ENCODE measurements around the gene LCE7A. TPM values are rescaled to one million over a fixed set of nuclear protein-coding genes. Genes with fewer than 3 reads are reported as not detected.

Gene LCE7A
- total RNA-seq, 1 donor from 2014 or later = not detected

- no peak overlapping the region for H3K27ac ChIP-seq
- H3K36me3 ChIP-seq = no peaks in the 10 kb centered on the region
- H3K4me3 ChIP-seq = no peak overlapping the region
- H3K9me3 ChIP-seq = no peaks in the 10 kb centered on the region
- no peaks in the 10 kb centered on the region for H3K4me1 ChIP-seq
- peak; percentile 69 for TF ChIP-seq CTCF (IDR thresholded peaks at IDR 0.05)
- DNase-seq = peak; percentile 53
- ATAC-seq = peak; percentile 81 to 88
- intact Hi-C loops (cut with DNase I) = no loop called here
- H3K27me3 ChIP-seq (ENCODE audit: low read depth) = no peaks in the 10 kb centered on the region
These were observed 10.1 kb downstream of the LCE7A start for GRCh38 chr1:152869808-152870419.

GRCh38 chr1:152870831-152871730 is 11.3 kb downstream of the LCE7A start:
- no peak for DNase-seq
- Histone ChIP-seq H3K36me3 (no peaks in the 10 kb centered on the region), H3K27ac (no peak overlapping the region), H3K4me1 (no peaks in the 10 kb centered on the region), H3K4me3 (no peak overlapping the region), H3K9me3 (no peaks in the 10 kb centered on the region), H3K27me3 (ENCODE audit: low read depth) (no peaks in the 10 kb centered on the region)
- intact Hi-C loops (cut with DNase I) = no loop called here
- no peak for TF ChIP-seq CTCF (IDR thresholded peaks at IDR 0.05)
- ATAC-seq = peak in 1 of 2 donors; percentile 14

GRCh38 chr1:152871731-152872126 is 11.9 kb downstream of the LCE7A start:
- intact Hi-C loops (cut with DNase I) = no loop called here
- ATAC-seq = no peak
- H3K27me3 ChIP-seq (ENCODE audit: low read depth) = no peaks in the 10 kb centered on the region
- no peak overlapping the region for H3K27ac ChIP-seq
- no peak for DNase-seq
- H3K36me3 ChIP-seq = no peaks in the 10 kb centered on the region
- no peaks in the 10 kb centered on the region for H3K4me1 ChIP-seq
- TF ChIP-seq CTCF (IDR thresholded peaks at IDR 0.05) = no peak
- no peak overlapping the region for H3K4me3 ChIP-seq
- H3K9me3 ChIP-seq = no peaks in the 10 kb centered on the region

GRCh38 chr1:152873495-152873894 is 13.7 kb downstream of the LCE7A start:
- DNase-seq = no peak

GRCh38 chr1:152876827-152877226 is 17.0 kb downstream of the LCE7A start:
- no peak overlapping the region for H3K4me3 ChIP-seq
- H3K4me1 ChIP-seq = no peaks in the 10 kb centered on the region
- DNase-seq (no peak), ATAC-seq (no peak)
- no peaks in the 10 kb centered on the region for H3K36me3 ChIP-seq
- no peak overlapping the region for H3K27ac ChIP-seq
- TF ChIP-seq CTCF (IDR thresholded peaks at IDR 0.05) = no peak
- no peaks in the 10 kb centered on the region for H3K27me3 ChIP-seq (ENCODE audit: low read depth)
- intact Hi-C loops (cut with DNase I) = no loop called here
- H3K9me3 ChIP-seq = no peaks in the 10 kb centered on the region

More at GRCh38 chr1:152873495-152873894, 13.7 kb downstream of the LCE7A start:
- intact Hi-C loops (cut with DNase I) = no loop called here
- H3K27ac ChIP-seq = no peak overlapping the region
- TF ChIP-seq CTCF (IDR thresholded peaks at IDR 0.05) = no peak
- H3K27me3 ChIP-seq (ENCODE audit: low read depth) = no peaks in the 10 kb centered on the region
- H3K36me3 ChIP-seq = no peaks in the 10 kb centered on the region
- no peak overlapping the region for H3K4me3 ChIP-seq
- H3K9me3 ChIP-seq = no peaks in the 10 kb centered on the region
- no peak for ATAC-seq
- no peaks in the 10 kb centered on the region for H3K4me1 ChIP-seq
